ENCODE results near the gene DNLZ.

DNA sequence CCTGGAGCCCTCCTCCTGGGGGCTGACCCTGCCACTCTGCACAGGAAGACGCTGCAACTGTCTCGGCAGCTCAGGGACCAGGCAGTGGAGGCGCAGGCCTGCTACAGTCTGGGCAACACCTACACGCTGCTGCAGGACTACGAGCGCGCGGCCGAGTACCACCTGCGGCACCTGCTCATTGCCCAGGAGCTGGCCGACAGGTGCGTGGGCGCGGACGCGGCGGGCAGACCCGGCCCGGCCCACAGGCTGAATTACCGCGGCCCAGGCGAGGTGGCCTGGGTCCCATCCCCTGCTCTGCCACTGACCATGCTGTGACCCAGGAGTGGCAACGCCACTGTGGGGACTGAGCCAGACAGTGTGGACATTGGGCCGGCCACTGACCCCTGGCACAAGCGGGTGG is 25.0 kb downstream of the DNLZ start:
- TF ChIP-seq, protein P1, sequence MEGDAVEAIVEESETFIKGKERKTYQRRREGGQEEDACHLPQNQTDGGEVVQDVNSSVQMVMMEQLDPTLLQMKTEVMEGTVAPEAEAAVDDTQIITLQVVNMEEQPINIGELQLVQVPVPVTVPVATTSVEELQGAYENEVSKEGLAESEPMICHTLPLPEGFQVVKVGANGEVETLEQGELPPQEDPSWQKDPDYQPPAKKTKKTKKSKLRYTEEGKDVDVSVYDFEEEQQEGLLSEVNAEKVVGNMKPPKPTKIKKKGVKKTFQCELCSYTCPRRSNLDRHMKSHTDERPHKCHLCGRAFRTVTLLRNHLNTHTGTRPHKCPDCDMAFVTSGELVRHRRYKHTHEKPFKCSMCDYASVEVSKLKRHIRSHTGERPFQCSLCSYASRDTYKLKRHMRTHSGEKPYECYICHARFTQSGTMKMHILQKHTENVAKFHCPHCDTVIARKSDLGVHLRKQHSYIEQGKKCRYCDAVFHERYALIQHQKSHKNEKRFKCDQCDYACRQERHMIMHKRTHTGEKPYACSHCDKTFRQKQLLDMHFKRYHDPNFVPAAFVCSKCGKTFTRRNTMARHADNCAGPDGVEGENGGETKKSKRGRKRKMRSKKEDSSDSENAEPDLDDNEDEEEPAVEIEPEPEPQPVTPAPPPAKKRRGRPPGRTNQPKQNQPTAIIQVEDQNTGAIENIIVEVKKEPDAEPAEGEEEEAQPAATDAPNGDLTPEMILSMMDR (IDR thresholded peaks at IDR 0.05; ENCODE audit: low read depth, low read length): no peak
- no peak for TF ChIP-seq EZH2phosphoT487 (IDR thresholded peaks at IDR 0.05; ENCODE audit: low read depth)

All from OCI-LY3 (cell line).